ENCODE measurements around the gene ANKRD10.

The ANKRD10 gene

DNA sequence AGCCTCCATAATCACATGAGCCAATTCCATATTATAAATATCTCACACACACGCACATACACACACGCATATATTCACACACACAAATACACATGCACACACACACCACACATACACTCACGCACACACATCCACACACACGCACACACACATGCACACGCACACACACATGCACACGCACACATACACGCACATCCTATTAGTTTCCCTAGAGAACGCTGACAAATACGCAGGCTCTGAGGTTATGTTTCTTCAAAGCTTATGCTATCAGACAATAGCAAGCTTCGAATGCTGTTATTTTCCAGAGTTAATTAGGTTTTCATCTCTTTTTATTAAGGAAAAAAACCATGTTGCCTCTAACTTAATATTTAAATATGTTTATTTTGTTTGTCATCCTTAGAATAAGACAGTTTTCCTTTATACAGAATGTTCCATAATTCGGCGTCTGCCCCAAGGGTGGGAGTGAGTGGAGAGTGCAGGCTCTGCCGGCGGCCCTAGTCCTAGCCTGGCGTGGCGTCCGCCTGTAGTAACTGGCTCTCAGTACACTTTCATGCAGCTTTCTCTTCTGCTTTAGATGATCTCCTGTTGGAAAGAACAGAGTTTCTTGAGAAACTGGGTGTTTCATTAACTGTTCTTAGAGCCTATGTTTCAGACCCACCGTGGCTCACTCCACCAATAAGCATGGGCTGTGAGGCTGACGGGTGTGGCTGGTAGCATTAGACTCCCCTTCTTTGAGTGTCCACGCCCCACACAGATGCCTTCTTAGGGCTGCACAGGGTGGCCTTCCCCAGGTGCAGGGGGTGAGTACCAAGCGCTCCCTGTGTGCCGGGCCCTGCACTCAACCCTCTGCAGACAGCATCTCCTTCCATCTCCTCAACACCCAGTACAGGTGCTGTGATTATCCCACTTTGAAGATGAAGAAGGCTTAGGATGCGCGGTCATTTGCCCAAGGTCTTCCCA is 30.4 kb upstream of the ANKRD10 start:
- DNase-seq = no peak

DNA sequence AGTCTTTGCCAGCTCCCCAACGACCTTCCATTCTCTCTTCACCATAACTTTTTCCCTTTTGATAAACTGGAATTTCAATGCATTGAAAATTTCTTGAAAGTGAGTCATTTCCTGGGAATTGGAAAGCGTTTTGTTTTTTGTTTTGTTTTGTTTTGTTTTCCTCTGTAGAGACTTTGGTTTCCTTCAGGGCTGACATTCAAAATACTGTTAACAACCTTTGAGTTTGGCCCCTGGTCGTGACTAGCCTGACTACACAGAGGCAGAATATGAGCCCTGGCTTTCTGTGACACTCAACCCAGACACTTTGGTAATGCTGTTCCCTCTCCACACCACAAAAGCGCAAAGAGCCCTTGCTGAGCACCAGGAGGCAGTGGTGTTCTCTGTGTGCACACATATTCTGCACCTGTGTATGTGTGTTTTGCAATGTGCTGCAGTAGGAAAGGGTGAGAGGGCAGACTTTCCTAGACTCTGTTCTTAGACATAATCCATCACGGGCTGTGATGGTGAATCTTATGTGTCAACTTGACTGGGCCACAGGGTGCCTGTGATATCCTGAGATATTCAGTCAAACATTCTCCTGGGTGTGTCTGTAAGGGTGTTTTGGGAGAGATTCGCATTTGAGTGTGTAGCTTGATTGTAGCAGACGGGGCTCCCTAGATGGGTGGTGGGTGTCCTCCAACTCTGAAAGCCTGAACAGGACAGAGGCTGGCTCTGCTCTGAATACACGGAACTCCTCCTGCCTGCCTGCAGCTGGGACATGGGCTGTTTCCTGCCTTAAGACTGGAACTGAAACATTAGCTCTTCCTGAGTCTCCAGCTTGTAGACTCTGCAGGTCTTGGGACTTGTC is 29.5 kb upstream of the ANKRD10 start:
- no peak for DNase-seq

GRCh38 chr13:110942248-110942981 is 27.5 kb upstream of the ANKRD10 start:
- peak; percentile 68 for DNase-seq

GRCh38 chr13:110938662-110939421 is 24.0 kb upstream of the ANKRD10 start:
- DNase-seq = no peak

- no peak for DNase-seq
Measured at GRCh38 chr13:110937511-110938285, 22.8 kb upstream of the ANKRD10 start.

GRCh38 chr13:110936519-110936918 is 21.6 kb upstream of the ANKRD10 start:
- DNase-seq = no peak

DNA sequence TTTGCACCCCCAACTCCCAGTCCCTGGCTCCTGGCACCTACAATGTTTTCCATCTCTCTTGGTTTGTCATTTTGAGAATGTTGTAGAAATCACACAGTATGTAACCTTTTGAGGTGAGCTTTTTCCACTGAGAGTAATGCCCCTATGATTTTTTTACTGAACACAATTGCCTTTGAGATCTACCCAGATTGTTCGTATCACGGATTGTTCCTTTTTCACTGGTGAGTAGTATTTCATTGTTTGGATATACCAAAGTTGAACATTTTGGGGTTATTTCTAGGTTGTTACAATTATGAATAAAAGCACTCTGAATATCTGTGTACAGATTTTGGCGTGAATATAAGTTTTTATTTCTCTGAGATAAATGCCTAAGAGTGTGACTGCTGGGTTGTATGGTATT is 17.7 kb upstream of the ANKRD10 start:
- no peak for DNase-seq

DNA sequence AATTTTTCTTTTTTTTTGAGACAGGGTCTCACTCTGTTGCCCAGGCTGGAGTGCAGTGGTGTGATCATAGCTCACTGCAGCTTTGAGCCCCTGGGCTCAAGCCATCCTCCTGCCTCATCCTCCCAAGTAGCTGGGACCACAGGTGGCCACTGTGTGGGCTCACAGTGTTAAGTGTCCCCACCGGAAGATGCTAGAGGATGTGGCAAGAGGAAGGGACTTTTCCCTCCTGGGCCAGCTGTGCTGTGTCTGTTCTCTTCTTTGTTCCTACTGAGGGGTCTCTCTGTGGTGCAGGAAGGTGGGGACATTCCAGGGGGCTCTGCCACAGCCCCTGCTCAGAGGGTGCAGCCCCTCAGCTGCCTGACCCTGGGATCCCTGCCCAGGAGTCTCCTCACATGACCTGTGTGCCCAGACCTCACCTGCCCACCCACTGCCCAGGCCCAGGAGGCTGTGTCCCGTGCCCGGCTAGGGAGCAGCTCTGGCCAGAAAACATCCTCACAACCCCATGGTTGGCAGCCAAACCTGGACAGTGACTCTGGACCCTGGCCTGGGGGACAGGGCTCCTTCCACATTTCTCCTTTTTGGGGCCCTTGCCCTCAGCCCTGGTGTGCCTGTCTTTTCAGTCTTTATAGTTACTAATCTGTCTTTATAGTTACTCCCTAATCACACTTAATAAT is 14.4 kb upstream of the ANKRD10 start:
- no peak for DNase-seq

- DNase-seq = no peak
Measured at GRCh38 chr13:110925023-110925612, 10.2 kb upstream of the ANKRD10 start.

GRCh38 chr13:110924639-110924934 is 9.7 kb upstream of the ANKRD10 start:
- DNase-seq = no peak

- DNase-seq = no peak
Measured at GRCh38 chr13:110923777-110924638, 9.1 kb upstream of the ANKRD10 start.

GRCh38 chr13:110923086-110923485 is 8.2 kb upstream of the ANKRD10 start:
- no peak for DNase-seq

DNA sequence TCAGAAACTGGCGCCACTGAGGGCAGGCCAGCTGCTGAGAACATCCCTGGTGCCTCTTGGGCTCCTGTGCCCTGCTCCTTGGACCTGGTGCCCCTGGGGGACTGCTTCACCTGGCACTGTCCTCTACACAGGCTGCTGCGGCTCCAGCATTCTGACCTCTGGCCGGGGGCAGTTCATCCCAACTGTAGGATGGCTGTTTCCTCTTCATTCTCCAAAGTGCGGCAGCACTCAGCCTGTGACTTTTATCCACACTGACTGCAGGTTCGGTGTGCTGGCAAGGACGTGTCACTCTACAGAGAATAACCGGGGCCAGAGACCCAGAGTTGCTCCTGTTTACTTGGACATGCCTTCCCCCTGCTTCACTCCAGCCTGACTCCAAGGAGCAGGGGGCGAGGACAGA is 7.6 kb upstream of the ANKRD10 start:
- no peak for DNase-seq

DNA sequence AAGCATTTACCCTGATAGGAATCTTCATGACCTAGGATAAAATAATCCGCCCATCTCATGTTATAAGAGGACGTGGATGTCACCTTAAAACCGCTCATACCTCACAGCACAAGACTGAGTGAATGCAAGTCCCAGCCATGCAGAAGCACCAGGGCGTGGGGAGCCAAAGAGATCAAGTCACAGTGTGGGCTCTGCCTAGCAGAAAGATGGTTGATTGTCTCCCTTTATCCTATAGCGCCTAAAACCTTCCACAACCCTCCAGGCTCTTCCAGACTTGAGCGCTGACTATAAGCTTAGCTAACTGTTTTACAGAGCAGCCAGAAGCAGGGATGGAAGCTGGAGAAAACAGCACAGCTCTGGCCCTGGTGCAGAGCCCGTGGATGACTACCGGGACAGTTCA is 6.8 kb upstream of the ANKRD10 start:
- DNase-seq = no peak

GRCh38 chr13:110921209-110921608 is 6.3 kb upstream of the ANKRD10 start:
- DNase-seq = no peak

DNA sequence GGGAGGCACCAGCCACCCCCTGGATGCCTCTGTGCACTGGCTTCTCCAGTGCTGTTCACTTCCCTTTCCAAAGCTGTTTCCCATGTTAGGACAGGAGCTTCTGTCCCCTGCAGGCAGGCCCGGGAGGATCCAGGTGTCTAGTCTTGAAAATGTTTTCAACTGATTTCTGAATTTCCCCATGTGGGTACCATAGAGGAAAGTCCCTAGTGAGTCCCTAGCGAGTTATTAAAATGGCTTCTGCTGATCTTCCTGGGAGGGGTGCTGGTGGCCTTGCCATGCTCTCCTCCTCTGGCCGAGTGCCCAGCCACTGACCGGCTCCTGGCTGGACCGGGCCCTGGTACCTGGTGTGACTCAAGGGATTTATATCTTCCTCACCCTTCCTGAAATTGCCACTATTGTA is 5.2 kb upstream of the ANKRD10 start:
- DNase-seq = no peak

GRCh38 chr13:110916301-110917142 is 1.7 kb upstream of the ANKRD10 start:
- no peak for DNase-seq

DNA sequence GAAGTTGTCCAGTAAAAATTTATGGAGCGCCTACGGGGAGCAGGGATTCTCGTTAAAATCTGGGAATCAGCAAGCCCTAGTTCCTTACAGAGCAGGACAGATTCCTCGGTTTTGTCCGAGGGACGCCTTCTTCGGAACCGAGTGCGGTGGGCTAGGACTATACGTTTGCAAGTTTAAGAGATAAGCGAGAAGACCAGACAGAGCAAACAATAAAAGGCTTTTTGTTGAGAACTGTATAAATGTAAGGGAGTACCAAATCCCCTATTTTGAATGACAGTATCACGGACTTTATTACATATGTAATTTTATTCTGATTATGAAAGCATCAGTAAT is 971 bp upstream of the ANKRD10 start:
- DNase-seq = no peak

Measured in activated effector memory CD4-positive, alpha-beta T cell treated with anti-CD3 and anti-CD28 coated beads, Interleukin-2, amount 50 U/mL, for 16 hours (primary cell).